Suprapubic skin (tissue), 4 donors: Measurements from ENCODE around the gene FGF2.

Experiments
- EP300 ChIP-seq: sonication (generic); formaldehyde crosslinking; IDR thresholded peaks from one replicate; pipeline ENCODE4 v1.6.1; 2017; ENCODE audit warnings: antibody characterized with exemption
- POLR2A ChIP-seq, 2 donors: fragments of 450-650 bp; IDR thresholded peaks; one replicate each; pipeline ENCODE4 v1.6.1; 2017; ENCODE audit warnings: antibody characterized with exemption in 2 of 2, mild to moderate bottlenecking in 2 of 2, moderate library complexity in 2 of 2
- POLR2AphosphoS5 ChIP-seq, 3 donors: sonication (generic); formaldehyde crosslinking; IDR thresholded peaks; one replicate each; pipeline ENCODE4 v1.6.1; 2017; ENCODE audit warnings: antibody characterized with exemption in 3 of 3
- TF ChIP-seq, protein P1 (sequence below), 2 donors: fragments of 200-600 bp in 1 of 2; fragments of 450-650 bp in 1 of 2; sonication (generic) in 1 of 2; IDR thresholded peaks; one replicate each; pipeline ENCODE4 v1.5.1; 2016 to 2019; ENCODE audit warnings: antibody characterized with exemption in 2 of 2, mild to moderate bottlenecking in 1 of 2, moderate library complexity in 1 of 2

DNA sequence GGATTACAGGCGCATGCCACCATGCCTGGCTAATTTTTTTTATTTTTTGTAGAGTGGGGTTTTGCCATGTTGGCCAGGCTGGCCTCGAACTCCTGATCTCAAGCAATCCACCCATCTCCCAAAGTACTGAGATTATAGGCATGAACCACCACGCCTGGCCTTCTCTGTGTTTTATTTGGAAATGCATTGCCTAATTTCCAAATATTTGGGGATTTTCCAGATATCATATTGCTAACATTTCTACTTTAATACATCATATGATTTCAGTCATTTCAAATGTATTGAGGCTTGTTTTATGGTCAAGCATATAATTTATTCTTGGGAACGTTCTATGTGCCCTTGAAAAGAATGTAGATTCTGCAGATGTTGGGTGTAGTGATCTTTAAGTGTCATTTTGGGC is 38.8 kb downstream of the FGF2 start:
- TF ChIP-seq, protein P1, sequence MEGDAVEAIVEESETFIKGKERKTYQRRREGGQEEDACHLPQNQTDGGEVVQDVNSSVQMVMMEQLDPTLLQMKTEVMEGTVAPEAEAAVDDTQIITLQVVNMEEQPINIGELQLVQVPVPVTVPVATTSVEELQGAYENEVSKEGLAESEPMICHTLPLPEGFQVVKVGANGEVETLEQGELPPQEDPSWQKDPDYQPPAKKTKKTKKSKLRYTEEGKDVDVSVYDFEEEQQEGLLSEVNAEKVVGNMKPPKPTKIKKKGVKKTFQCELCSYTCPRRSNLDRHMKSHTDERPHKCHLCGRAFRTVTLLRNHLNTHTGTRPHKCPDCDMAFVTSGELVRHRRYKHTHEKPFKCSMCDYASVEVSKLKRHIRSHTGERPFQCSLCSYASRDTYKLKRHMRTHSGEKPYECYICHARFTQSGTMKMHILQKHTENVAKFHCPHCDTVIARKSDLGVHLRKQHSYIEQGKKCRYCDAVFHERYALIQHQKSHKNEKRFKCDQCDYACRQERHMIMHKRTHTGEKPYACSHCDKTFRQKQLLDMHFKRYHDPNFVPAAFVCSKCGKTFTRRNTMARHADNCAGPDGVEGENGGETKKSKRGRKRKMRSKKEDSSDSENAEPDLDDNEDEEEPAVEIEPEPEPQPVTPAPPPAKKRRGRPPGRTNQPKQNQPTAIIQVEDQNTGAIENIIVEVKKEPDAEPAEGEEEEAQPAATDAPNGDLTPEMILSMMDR (IDR thresholded peaks at IDR 0.05) = no peak
- TF ChIP-seq POLR2A (IDR thresholded peaks at IDR 0.05) (no peak), EP300 (no peak), POLR2AphosphoS5 (IDR thresholded peaks at IDR 0.05) (no peak)
